Testis (tissue), 2 donors: Measurements from ENCODE around the gene DEDD.

Experiments
- CTCF ChIP-seq, 3 experiments: fragments of 450-650 bp in 2 of 3; fragments of 200-600 bp in 1 of 3; sonication (generic) in 1 of 3; IDR thresholded peaks; one replicate each; pipeline ENCODE4 v1.5.1; 2016 to 2019; ENCODE audit warnings: antibody characterized with exemption in 3 of 3, mild to moderate bottlenecking in 2 of 3, moderate library complexity in 1 of 3
- POLR2A ChIP-seq: fragments of 450-650 bp; IDR thresholded peaks from one replicate; pipeline ENCODE4 v1.6.1; 2017; ENCODE audit warnings: antibody characterized with exemption, mild to moderate bottlenecking, moderate library complexity

DNA sequence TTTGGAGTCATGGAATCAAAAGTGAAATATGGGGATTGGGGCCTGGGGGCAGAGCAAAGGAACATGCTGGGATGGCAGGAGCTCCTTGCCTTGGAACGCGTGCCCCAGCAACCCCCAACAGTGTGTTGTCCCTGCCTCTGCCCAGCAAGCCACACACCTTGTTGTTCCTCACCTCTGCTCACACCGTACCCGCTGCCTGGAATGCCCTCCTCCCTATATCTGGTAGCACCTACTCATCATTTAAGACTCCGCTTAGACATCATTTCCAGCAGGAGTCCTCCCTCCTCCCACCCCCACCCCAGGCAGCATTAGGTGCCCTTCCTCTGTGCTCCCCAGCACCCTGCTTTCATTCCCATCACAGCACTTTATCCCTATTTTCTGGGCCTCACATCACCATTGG is 50.9 kb downstream of the DEDD start:
- TF ChIP-seq CTCF (IDR thresholded peaks at IDR 0.05) = no peak
- no peak for TF ChIP-seq POLR2A
